Measurements from ENCODE around the gene SMOC2. TPM values are rescaled to one million over a fixed set of nuclear protein-coding genes. Genes with fewer than 3 reads are reported as not detected.

SMOC2 gene
- polyA plus RNA-seq, 3 donors, result not detected

DNA sequence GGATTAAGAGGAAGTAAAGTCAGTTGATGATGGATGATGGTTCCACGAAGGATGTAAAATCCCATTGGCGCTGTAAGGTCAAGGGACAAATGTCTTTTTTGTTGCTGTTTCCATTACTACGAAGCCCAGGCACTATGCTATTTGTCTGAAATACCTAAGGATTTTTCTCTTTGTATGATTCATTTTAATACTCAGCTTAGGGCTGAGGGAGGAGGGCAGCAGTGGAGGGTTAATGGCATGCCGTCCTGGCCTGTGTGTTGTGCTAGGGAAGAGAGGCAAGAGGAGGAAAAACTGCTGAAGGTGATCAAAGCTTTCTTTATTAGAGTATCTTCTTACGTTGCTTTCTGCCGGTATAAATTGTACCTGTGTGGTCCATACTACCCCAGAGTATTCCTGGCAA lies 6.5 kb upstream of the SMOC2 start:
- Histone ChIP-seq H3K4me3 (replicated peaks in 1 of 3; ENCODE audit: low read depth in 2 of 3, low read length in 3 of 3) (no peak overlapping the region), H3K4me1 (ENCODE audit: control insufficient read depth in 1 of 2, insufficient read depth in 2 of 2, low read length in 2 of 2) (no peaks in the 10 kb centered on the region), H4K20me1 (ENCODE audit: insufficient read depth, low read length) (no peaks in the 10 kb centered on the region), H2AFZ (ENCODE audit: insufficient read depth, low read depth, low read length, poor library complexity, severe bottlenecking) (no peak overlapping the region), H3K79me2 (ENCODE audit: insufficient read depth, low read length) (no peaks in the 10 kb centered on the region), H3K4me2 (replicated peaks; ENCODE audit: extremely low read depth, low read length, poor library complexity, severe bottlenecking) (no peak overlapping the region), H3K27ac (ENCODE audit: low read depth in 1 of 2, low read length in 2 of 2) (no peak overlapping the region), H3K9ac (ENCODE audit: insufficient read depth, low read length, poor library complexity, severe bottlenecking) (no peak overlapping the region), H3K9me3 (replicated peaks in 1 of 2; ENCODE audit: control insufficient read depth in 1 of 2, insufficient read depth in 1 of 2, low read length in 2 of 2) (peaks cover 0 to 5% of the 10 kb centered on the region in 2 donors), H3K27me3 (ENCODE audit: control insufficient read depth in 2 of 2, insufficient read depth in 2 of 2, low read length in 2 of 2) (peaks cover 4 to 7% of the 10 kb centered on the region in 2 donors), H3K36me3 (replicated peaks in 1 of 2; ENCODE audit: control insufficient read depth in 1 of 2, insufficient read depth in 2 of 2, low read length in 2 of 2) (no peaks in the 10 kb centered on the region)
- intact Hi-C loops (cut with micrococcal nuclease), result no loop called here
- H3K27ac Mint-ChIP-seq, result no peak overlapping the region
- no peak for DNase-seq
- no peaks in the 10 kb centered on the region for H3K4me1 Mint-ChIP-seq
- peaks cover 0 to 9% (median 4%) of the 10 kb centered on the region in 7 donors for H3K9me3 Mint-ChIP-seq
- no peak overlapping the region for H3K4me3 Mint-ChIP-seq
- TF ChIP-seq, protein P1, sequence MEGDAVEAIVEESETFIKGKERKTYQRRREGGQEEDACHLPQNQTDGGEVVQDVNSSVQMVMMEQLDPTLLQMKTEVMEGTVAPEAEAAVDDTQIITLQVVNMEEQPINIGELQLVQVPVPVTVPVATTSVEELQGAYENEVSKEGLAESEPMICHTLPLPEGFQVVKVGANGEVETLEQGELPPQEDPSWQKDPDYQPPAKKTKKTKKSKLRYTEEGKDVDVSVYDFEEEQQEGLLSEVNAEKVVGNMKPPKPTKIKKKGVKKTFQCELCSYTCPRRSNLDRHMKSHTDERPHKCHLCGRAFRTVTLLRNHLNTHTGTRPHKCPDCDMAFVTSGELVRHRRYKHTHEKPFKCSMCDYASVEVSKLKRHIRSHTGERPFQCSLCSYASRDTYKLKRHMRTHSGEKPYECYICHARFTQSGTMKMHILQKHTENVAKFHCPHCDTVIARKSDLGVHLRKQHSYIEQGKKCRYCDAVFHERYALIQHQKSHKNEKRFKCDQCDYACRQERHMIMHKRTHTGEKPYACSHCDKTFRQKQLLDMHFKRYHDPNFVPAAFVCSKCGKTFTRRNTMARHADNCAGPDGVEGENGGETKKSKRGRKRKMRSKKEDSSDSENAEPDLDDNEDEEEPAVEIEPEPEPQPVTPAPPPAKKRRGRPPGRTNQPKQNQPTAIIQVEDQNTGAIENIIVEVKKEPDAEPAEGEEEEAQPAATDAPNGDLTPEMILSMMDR (IDR thresholded peaks at IDR 0.05), result no peak
- 69% methylated on average over 3 of the region's 6 CpGs for WGBS (ENCODE audit: insufficient coverage)
- H3K36me3 Mint-ChIP-seq, result no peaks in the 10 kb centered on the region
- peaks cover 4 to 16% (median 8%) of the 10 kb centered on the region in 3 donors for H3K27me3 Mint-ChIP-seq (ENCODE audit: low read depth in 3 of 3)

DNA sequence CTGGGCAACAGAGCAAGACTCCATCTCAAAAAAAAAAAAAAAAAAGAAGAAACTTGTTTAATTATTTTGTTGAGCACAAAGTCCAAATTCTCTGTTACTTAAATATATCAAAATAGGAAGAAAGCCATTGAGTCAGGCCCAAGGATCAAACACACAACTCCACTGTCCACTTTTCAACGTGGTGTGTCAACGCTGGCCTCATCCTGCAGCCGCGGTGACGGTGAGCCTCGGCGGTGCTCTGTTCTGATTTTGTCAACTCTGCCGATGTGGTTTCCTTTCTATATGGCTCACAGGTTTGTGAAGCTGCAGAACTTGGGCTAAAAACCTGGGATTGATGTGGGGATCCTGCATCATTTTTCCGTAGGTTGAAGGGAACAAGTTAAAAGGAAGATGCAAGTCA lies 3.2 kb upstream of the SMOC2 start:
- DNase-seq, result no peak
- H3K4me3 ChIP-seq (replicated peaks in 1 of 3; ENCODE audit: low read depth in 2 of 3, low read length in 3 of 3), result no peak overlapping the region
- H3K27me3 Mint-ChIP-seq (ENCODE audit: low read depth in 3 of 3), result peaks cover 29 to 42% (median 30%) of the 10 kb centered on the region in 3 donors
- H3K27ac Mint-ChIP-seq, result no peak overlapping the region
- H3K4me3 Mint-ChIP-seq, result no peak overlapping the region
- H3K9me3 ChIP-seq (replicated peaks in 1 of 2; ENCODE audit: control insufficient read depth in 1 of 2, insufficient read depth in 1 of 2, low read length in 2 of 2), result peaks cover 0 to 14% of the 10 kb centered on the region in 2 donors
- no peaks in the 10 kb centered on the region for H3K36me3 ChIP-seq (replicated peaks in 1 of 2; ENCODE audit: control insufficient read depth in 1 of 2, insufficient read depth in 2 of 2, low read length in 2 of 2)
- no peak overlapping the region for H3K9ac ChIP-seq (ENCODE audit: insufficient read depth, low read length, poor library complexity, severe bottlenecking)
- no peaks in the 10 kb centered on the region for H4K20me1 ChIP-seq (ENCODE audit: insufficient read depth, low read length)
- TF ChIP-seq, protein P1 (IDR thresholded peaks at IDR 0.05), result no peak
- no peaks in the 10 kb centered on the region for H3K4me1 Mint-ChIP-seq
- H3K27me3 ChIP-seq (ENCODE audit: control insufficient read depth in 2 of 2, insufficient read depth in 2 of 2, low read length in 2 of 2), result peaks cover 20 to 35% of the 10 kb centered on the region in 2 donors
- 90% methylated on average over 8 of the region's 9 CpGs for WGBS (ENCODE audit: insufficient coverage)
- no peaks in the 10 kb centered on the region for H3K79me2 ChIP-seq (ENCODE audit: insufficient read depth, low read length)
- no peak overlapping the region for H2AFZ ChIP-seq (ENCODE audit: insufficient read depth, low read depth, low read length, poor library complexity, severe bottlenecking)
- intact Hi-C loops (cut with micrococcal nuclease), result no loop called here
- H3K27ac ChIP-seq (ENCODE audit: low read depth in 1 of 2, low read length in 2 of 2), result no peak overlapping the region
- peaks cover 0 to 3% (median 0%) of the 10 kb centered on the region in 7 donors for H3K9me3 Mint-ChIP-seq
- H3K4me2 ChIP-seq (replicated peaks; ENCODE audit: extremely low read depth, low read length, poor library complexity, severe bottlenecking), result no peak overlapping the region
- no peaks in the 10 kb centered on the region for H3K4me1 ChIP-seq (ENCODE audit: control insufficient read depth in 1 of 2, insufficient read depth in 2 of 2, low read length in 2 of 2)
- peaks cover 0 to 2% of the 10 kb centered on the region in 2 donors for H3K36me3 Mint-ChIP-seq

Data from CD14-positive monocyte (primary cell).